ENCODE data around the gene GRK7. TPM values are rescaled to one million over a fixed set of nuclear protein-coding genes. Genes with fewer than 3 reads are reported as not detected.
"Not testable (repeated sequence)": the region's sequence is repeated elsewhere in the genome, so short reads cannot be mapped to it uniquely, and the experiment has no call there.

The GRK7 gene
- total RNA-seq, 2 experiments from 2014 or later = not detected

GRCh38 chr3:141802316-141803077 is 39.3 kb downstream of the GRK7 start:
- POLR2A ChIA-PET = no interaction called here
- peaks cover 3% of the 10 kb centered on the region for H3K9me3 Mint-ChIP-seq
- no peaks in the 10 kb centered on the region for H3K36me3 Mint-ChIP-seq (ENCODE audit: low read depth)
- H3K4me3 Mint-ChIP-seq = no peak overlapping the region
- H3K27ac Mint-ChIP-seq = no peak overlapping the region
- H3K4me1 Mint-ChIP-seq = peaks cover 13% of the 10 kb centered on the region
- CTCF ChIA-PET = no interaction called here
- peaks cover 7% of the 10 kb centered on the region for H3K27me3 Mint-ChIP-seq
- DNase-seq = no peak

- H3K4me1 Mint-ChIP-seq; POLR2A ChIA-PET; CTCF ChIA-PET; H3K27ac Mint-ChIP-seq; H3K27me3 Mint-ChIP-seq; H3K9me3 Mint-ChIP-seq; H3K4me3 Mint-ChIP-seq; H3K36me3 Mint-ChIP-seq (ENCODE audit: low read depth); DNase-seq: not testable (repeated sequence)
These were observed 40.3 kb downstream of the GRK7 start for GRCh38 chr3:141803538-141803937.

GRCh38 chr3:141804447-141804777 is 41.2 kb downstream of the GRK7 start:
- Mint-ChIP-seq H3K36me3 (ENCODE audit: low read depth) (no peaks in the 10 kb centered on the region), H3K27ac (no peak overlapping the region), H3K9me3 (peaks cover 3% of the 10 kb centered on the region), H3K4me3 (no peak overlapping the region), H3K4me1 (no peaks in the 10 kb centered on the region), H3K27me3 (peaks cover 8% of the 10 kb centered on the region)
- no peak for DNase-seq
- ChIA-PET CTCF (no interaction called here), POLR2A (no interaction called here)

GRCh38 chr3:141804778-141805639 is 41.8 kb downstream of the GRK7 start:
- H3K9me3 Mint-ChIP-seq = peaks cover 3% of the 10 kb centered on the region
- CTCF ChIA-PET = no interaction called here
- POLR2A ChIA-PET = no interaction called here

GRCh38 chr3:141807277-141808033 is 44.2 kb downstream of the GRK7 start:
- DNase-seq = no peak
- Mint-ChIP-seq H3K27me3 (peaks cover 4% of the 10 kb centered on the region), H3K4me3 (no peak overlapping the region), H3K27ac (no peak overlapping the region), H3K9me3 (no peaks in the 10 kb centered on the region), H3K36me3 (ENCODE audit: low read depth) (no peaks in the 10 kb centered on the region), H3K4me1 (no peaks in the 10 kb centered on the region)
- POLR2A ChIA-PET = no interaction called here
- CTCF ChIA-PET = no interaction called here

More at GRCh38 chr3:141804778-141805639, 41.8 kb downstream of the GRK7 start:
- no peak overlapping the region for H3K4me3 Mint-ChIP-seq
- no peaks in the 10 kb centered on the region for H3K4me1 Mint-ChIP-seq
- H3K27me3 Mint-ChIP-seq = peaks cover 8% of the 10 kb centered on the region
- no peaks in the 10 kb centered on the region for H3K36me3 Mint-ChIP-seq (ENCODE audit: low read depth)
- no peak for DNase-seq
- no peak overlapping the region for H3K27ac Mint-ChIP-seq

- Mint-ChIP-seq H3K27ac (no peak overlapping the region), H3K36me3 (ENCODE audit: low read depth) (no peaks in the 10 kb centered on the region), H3K4me1 (no peaks in the 10 kb centered on the region), H3K9me3 (no peaks in the 10 kb centered on the region), H3K4me3 (no peak overlapping the region), H3K27me3 (peaks cover 2% of the 10 kb centered on the region)
- POLR2A ChIA-PET = no interaction called here
- CTCF ChIA-PET = no interaction called here
- DNase-seq = no peak
These were observed 45.4 kb downstream of the GRK7 start for GRCh38 chr3:141808586-141808985.

GRCh38 chr3:141810161-141810560 is 47.0 kb downstream of the GRK7 start:
- DNase-seq = no peak
- CTCF ChIA-PET = no interaction called here
- Mint-ChIP-seq H3K36me3 (ENCODE audit: low read depth) (peaks cover 1% of the 10 kb centered on the region), H3K27ac (no peak overlapping the region), H3K4me3 (no peak overlapping the region), H3K27me3 (peaks cover 5% of the 10 kb centered on the region), H3K9me3 (peaks cover under 1% of the 10 kb centered on the region), H3K4me1 (no peaks in the 10 kb centered on the region)
- POLR2A ChIA-PET = no interaction called here

GRCh38 chr3:141811348-141811747 is 48.1 kb downstream of the GRK7 start:
- Mint-ChIP-seq H3K4me3 (no peak overlapping the region), H3K36me3 (ENCODE audit: low read depth) (peaks cover 3% of the 10 kb centered on the region), H3K4me1 (no peaks in the 10 kb centered on the region), H3K9me3 (peaks cover 2% of the 10 kb centered on the region), H3K27ac (no peak overlapping the region), H3K27me3 (peaks cover 10% of the 10 kb centered on the region)
- no peak for DNase-seq
- ChIA-PET CTCF (no interaction called here), POLR2A (no interaction called here)

GRCh38 chr3:141812084-141812483 is 48.9 kb downstream of the GRK7 start:
- Mint-ChIP-seq H3K4me3 (no peak overlapping the region), H3K27me3 (peaks cover 16% of the 10 kb centered on the region), H3K27ac (no peak overlapping the region), H3K36me3 (ENCODE audit: low read depth) (peaks cover 3% of the 10 kb centered on the region), H3K4me1 (no peaks in the 10 kb centered on the region), H3K9me3 (peaks cover 2% of the 10 kb centered on the region)
- POLR2A ChIA-PET = no interaction called here
- DNase-seq = no peak
- CTCF ChIA-PET = no interaction called here

GRCh38 chr3:141812586-141812985 is 49.4 kb downstream of the GRK7 start:
- no peak overlapping the region for H3K4me3 Mint-ChIP-seq
- ChIA-PET CTCF (no interaction called here), POLR2A (no interaction called here)
- peaks cover 16% of the 10 kb centered on the region for H3K27me3 Mint-ChIP-seq
- H3K9me3 Mint-ChIP-seq = peaks cover 2% of the 10 kb centered on the region
- peaks cover 3% of the 10 kb centered on the region for H3K36me3 Mint-ChIP-seq (ENCODE audit: low read depth)
- H3K27ac Mint-ChIP-seq = no peak overlapping the region
- H3K4me1 Mint-ChIP-seq = no peaks in the 10 kb centered on the region
- no peak for DNase-seq

Other genes with a start within 250 kb of the GRK7 start
- 10 to 100 TPM; 68.8 to 72.9 TPM for gene RNF7, start 25.1 kb upstream of the GRK7 start, total RNA-seq
- 100 to 1,000 TPM; 107 to 120 TPM for gene ATP1B3, start 113.2 kb downstream of the GRK7 start, total RNA-seq

All from activated CD4-positive, alpha-beta memory T cell treated with anti-CD3 and anti-CD28 coated beads, Interleukin-2, amount 10 ng/mL, durations not matched to agents 7 days and 5 days (primary cell).